SH-SY5Y (cell line): ENCODE measurements around the gene KIF26B.

Experiments
- GATA2 ChIP-seq: IDR thresholded peaks from 2 replicates; pipeline ENCODE4 v1.6.1; 2011; ENCODE audit warnings: mild to moderate bottlenecking, low read depth, low read length
- GATA3 ChIP-seq: IDR thresholded peaks from 2 replicates; pipeline ENCODE4 v1.6.1; 2011; ENCODE audit warnings: low read depth, mild to moderate bottlenecking, low read length, moderate library complexity

- no peak for TF ChIP-seq GATA2
- TF ChIP-seq GATA3 = no peak
Measured at GRCh38 chr1:245469006-245469405, 314.2 kb downstream of the KIF26B start.
